IMR-90 (cell line): ENCODE results near the gene RHEX. TPM values are rescaled to one million over a fixed set of nuclear protein-coding genes. Genes with fewer than 3 reads are reported as not detected.

Experiments
- ATAC-seq: fragments of 200-7000 bp; cut with Tn5 transposase; 2 replicates; pipeline ENCODE4 v1.9.1; 2020; ENCODE audit warnings: low read depth, mild to moderate bottlenecking, moderate library complexity
- BruUV-seq: library from RNA; stranded (reverse); fragments of 400-500 nt; replicated peaks from 2 replicates; lab custom pipeline; 2021; lab: Mats Ljungman, UMichigan
- CTCF ChIA-PET: fragments of 300-600 bp; formaldehyde crosslinking; extraction: SDS; loops from one replicate; lab custom pipeline; 2021; ENCODE audit warnings: antibody characterized with exemption; lab: Yijun Ruan, JAX
- POLR2A ChIA-PET: fragments of 300-600 bp; sonication (Branson Sonifier 250); formaldehyde crosslinking; loops from one replicate; lab custom pipeline; 2022; ENCODE audit warnings: antibody characterized with exemption; ENCODE audit not compliant: unreplicated experiment; lab: Charles Lee
- DNase-seq: peaks from one replicate; pipeline ENCODE4 v3.0.0; 2013
- H2AFZ ChIP-seq: replicated peaks from 2 replicates; pipeline ENCODE3; 2013; ENCODE audit warnings: low read length, mild to moderate bottlenecking; ENCODE audit not compliant: poor library complexity
- H2AK5ac ChIP-seq: 2 replicates; pipeline ENCODE4 v1.6.1; 2013; ENCODE audit warnings: low read depth, low read length, inconsistent platforms
- H2AK9ac ChIP-seq: replicated peaks from 2 replicates; pipeline ENCODE3; 2013; ENCODE audit warnings: mild to moderate bottlenecking, low read depth, low read length, moderate library complexity; ENCODE audit not compliant: poor library complexity
- H2BK120ac ChIP-seq: 2 replicates; pipeline ENCODE4 v1.6.1; 2013; ENCODE audit warnings: low read depth, low read length, inconsistent platforms
- H2BK15ac ChIP-seq: 3 replicates; pipeline ENCODE4 v1.6.1; 2013; ENCODE audit warnings: low read depth, low read length, inconsistent platforms
- H2BK20ac ChIP-seq: 2 replicates; pipeline ENCODE4 v1.6.1; 2013; ENCODE audit warnings: low read depth, mild to moderate bottlenecking, inconsistent platforms, low read length, moderate library complexity
- H2BK5ac ChIP-seq: 2 replicates; pipeline ENCODE4 v1.6.1; 2013; ENCODE audit warnings: mild to moderate bottlenecking, low read depth, low read length, inconsistent platforms; ENCODE audit not compliant: poor library complexity, severe bottlenecking
- H3K14ac ChIP-seq: replicated peaks from 2 replicates; pipeline ENCODE4 v1.6.1; 2013; ENCODE audit warnings: low read depth, low read length, inconsistent platforms
- H3K18ac ChIP-seq: 2 replicates; pipeline ENCODE4 v1.6.1; 2013; ENCODE audit warnings: low read depth, low read length, control low read depth
- H3K23ac ChIP-seq: 2 replicates; pipeline ENCODE4 v1.6.1; 2013; ENCODE audit warnings: low read depth, low read length, inconsistent platforms
- H3K27ac ChIP-seq: 2 replicates; pipeline ENCODE4 v1.5.1; 2013; ENCODE audit warnings: mild to moderate bottlenecking, control low read depth, low read length; ENCODE audit not compliant: insufficient read depth
- H3K27me3 ChIP-seq: 2 replicates; pipeline ENCODE4 v1.6.1; 2013; ENCODE audit warnings: low read length; ENCODE audit not compliant: control insufficient read depth, insufficient read depth
- H3K36me3 ChIP-seq: 2 replicates; pipeline ENCODE4 v1.6.1; 2013; ENCODE audit warnings: low read length, mixed read lengths; ENCODE audit not compliant: control insufficient read depth, insufficient read depth
- H3K4ac ChIP-seq: 2 replicates; pipeline ENCODE4 v1.6.1; 2013; ENCODE audit warnings: low read depth, low read length, inconsistent platforms
- H3K4me1 ChIP-seq: 2 replicates; pipeline ENCODE4 v1.6.1; 2013; ENCODE audit warnings: low read length, mixed read lengths; ENCODE audit not compliant: control insufficient read depth, insufficient read depth
- H3K4me2 ChIP-seq: 2 replicates; pipeline ENCODE4 v1.6.1; 2013; ENCODE audit warnings: low read depth, mild to moderate bottlenecking, control low read depth, low read length, moderate library complexity
- H3K4me3 ChIP-seq: 2 replicates; pipeline ENCODE4 v1.5.1; 2013; ENCODE audit warnings: low read depth, mild to moderate bottlenecking, control low read depth, low read length, moderate library complexity; ENCODE audit not compliant: insufficient read depth
- H3K56ac ChIP-seq: 2 replicates; pipeline ENCODE4 v1.6.1; 2013; ENCODE audit warnings: low read length, inconsistent platforms; ENCODE audit not compliant: insufficient read depth; ENCODE audit errors: extremely low read depth
- H3K79me1 ChIP-seq, 2 experiments: 2 replicates each; pipeline ENCODE4 v1.6.1; 2013; ENCODE audit warnings: low read length in 2 of 2, inconsistent platforms in 1 of 2, low read depth in 1 of 2
- H3K9ac ChIP-seq: 2 replicates; pipeline ENCODE4 v1.6.1; 2013; ENCODE audit warnings: low read depth, low read length, control low read depth
- H3K9me1 ChIP-seq: 2 replicates; pipeline ENCODE4 v1.6.1; 2013; ENCODE audit warnings: low read length, inconsistent platforms; ENCODE audit not compliant: insufficient read depth
- H3K9me3 ChIP-seq: 2 replicates; pipeline ENCODE4 v1.6.1; 2013; ENCODE audit warnings: low read length; ENCODE audit not compliant: control insufficient read depth, insufficient read depth
- H4K20me1 ChIP-seq: 2 replicates; pipeline ENCODE4 v1.6.1; 2013; ENCODE audit warnings: low read length, inconsistent platforms; ENCODE audit not compliant: insufficient read depth
- H4K5ac ChIP-seq: 2 replicates; pipeline ENCODE4 v1.6.1; 2013; ENCODE audit warnings: mild to moderate bottlenecking, low read depth, low read length, control low read depth
- H4K8ac ChIP-seq, 2 experiments: 2 replicates each; pipeline ENCODE4 v1.6.1; 2013; ENCODE audit warnings: low read depth in 2 of 2, low read length in 2 of 2, control low read depth in 1 of 2, inconsistent platforms in 1 of 2
- H4K91ac ChIP-seq: 2 replicates; pipeline ENCODE4 v1.6.1; 2013; ENCODE audit warnings: low read depth, low read length, inconsistent platforms; ENCODE audit not compliant: insufficient read depth
- BHLHE40 ChIP-seq: fragments of 150-350 bp; IDR thresholded peaks from 2 replicates; pipeline ENCODE4 v1.6.1; 2016; ENCODE audit warnings: mild to moderate bottlenecking, low read depth, low read length
- CEBPB ChIP-seq: IDR thresholded peaks from 2 replicates; pipeline ENCODE4 v1.6.1; 2012; ENCODE audit warnings: low read depth, low read length, improper control_type of control experiment
- CHD1 ChIP-seq: IDR thresholded peaks from 2 replicates; pipeline ENCODE4 v1.6.1; 2012; ENCODE audit warnings: low read depth, low read length, improper control_type of control experiment
- CTCF ChIP-seq: conservative IDR thresholded peaks from 2 replicates; pipeline ENCODE4 v1.5.1; 2012; ENCODE audit warnings: mild to moderate bottlenecking, low read depth, low read length, improper control_type of control experiment
- ELK1 ChIP-seq: fragments of 150-350 bp; IDR thresholded peaks from 2 replicates; pipeline ENCODE4 v1.6.1; 2016; ENCODE audit warnings: low read depth, mild to moderate bottlenecking, low read length, moderate library complexity, borderline replicate concordance
- FOS ChIP-seq: fragments of 150-350 bp; IDR thresholded peaks from 2 replicates; pipeline ENCODE4 v1.6.1; 2016; ENCODE audit warnings: low read depth, low read length
- MAFK ChIP-seq: IDR thresholded peaks from 2 replicates; pipeline ENCODE4 v1.6.1; 2012; ENCODE audit warnings: low read depth, low read length, improper control_type of control experiment
- MAZ ChIP-seq: IDR thresholded peaks from 2 replicates; pipeline ENCODE4 v1.6.1; 2012; ENCODE audit warnings: low read depth, mild to moderate bottlenecking, low read length, improper control_type of control experiment, moderate library complexity, borderline replicate concordance
- MXI1 ChIP-seq: IDR thresholded peaks from 2 replicates; pipeline ENCODE4 v1.6.1; 2012; ENCODE audit warnings: low read depth, mild to moderate bottlenecking, low read length, moderate library complexity, borderline replicate concordance
- NFE2L2 ChIP-seq: fragments of 150-350 bp; IDR thresholded peaks from 2 replicates; pipeline ENCODE4 v1.6.1; 2016; ENCODE audit warnings: low read depth, mild to moderate bottlenecking, low read length
- POLR2A ChIP-seq: IDR thresholded peaks from 2 replicates; pipeline ENCODE4 v1.6.1; 2012; ENCODE audit warnings: mild to moderate bottlenecking, low read depth, low read length
- RCOR1 ChIP-seq: IDR thresholded peaks from 2 replicates; pipeline ENCODE4 v1.6.1; 2012; ENCODE audit warnings: mild to moderate bottlenecking, low read length, improper control_type of control experiment; ENCODE audit not compliant: insufficient replicate concordance
- SMC3 ChIP-seq: fragments of 150-350 bp; IDR thresholded peaks from 2 replicates; pipeline ENCODE4 v1.6.1; 2016; ENCODE audit warnings: low read depth, mild to moderate bottlenecking, antibody characterized with exemption, low read length, moderate library complexity
- USF2 ChIP-seq: fragments of 150-350 bp; IDR thresholded peaks from 2 replicates; pipeline ENCODE4 v1.6.1; 2017; ENCODE audit warnings: mild to moderate bottlenecking, antibody characterized with exemption, low read length, low read depth
- WGBS, 2 experiments: methylation state at CpG; one replicate each; pipeline versions ENCODE4 v1.1.5 to v1.1.7; 2013; ENCODE audit warnings: missing lambda C conversion rate in 2 of 2; ENCODE audit not compliant: insufficient read length in 1 of 2; ENCODE audit errors: extremely low coverage in 2 of 2; 5-methylcytosine and 5-hydroxymethylcytosine counted together
- dilution Hi-C: fragments of 300-500 bp; cut with HindIII; formaldehyde crosslinking; loops from one replicate; pipeline ENCODE4 v1.14.3; 2018; ENCODE audit warnings: low sequenced_read_pairs; ENCODE audit not compliant: unreplicated experiment
- in situ Hi-C: fragments of 300-500 bp; cut with MboI; formaldehyde crosslinking; loops from 3 replicates; pipeline ENCODE4 v1.14.3; 2019; ENCODE audit warnings: low sequenced_read_pairs, inconsistent platforms, mixed read lengths
- intact Hi-C: fragments of 100-400 bp; cut with micrococcal nuclease; formaldehyde crosslinking; loops from 2 replicates; pipeline ENCODE4 v1.10.0; 2022
- polyA plus RNA-seq, 3 experiments: library from polyadenylated mRNA; depleted of rRNA; stranded (reverse); fragments of >200 nt; gene quantifications; 2 replicates each; pipeline ENCODE4 v1.2.3, GENCODE V29; 2012; ENCODE audit warnings: low replicate concordance in 1 of 3
- total RNA-seq: library from RNA; depleted of rRNA; stranded (reverse); fragments of >200 nt; gene quantifications from 2 replicates; pipeline ENCODE4 v1.2.3, GENCODE V29; 2012

RHEX gene
- total and polyA plus RNA-seq, 2 of the 4 experiments (the other 2 are of a cell fraction) = not detected

- Histone ChIP-seq H3K27ac (no peak overlapping the region), H2AK9ac (no peak overlapping the region), H2BK15ac (no peak overlapping the region), H3K79me1 (no peaks in the 10 kb centered on the region), H3K9me3 (no peaks in the 10 kb centered on the region), H3K9ac (no peak overlapping the region), H2AFZ (no peak overlapping the region), H3K23ac (no peak overlapping the region), H2AK5ac (no peak overlapping the region), H3K56ac (no peak overlapping the region), H3K18ac (no peak overlapping the region), H4K20me1 (no peaks in the 10 kb centered on the region), H4K8ac (no peak overlapping the region), H3K27me3 (peaks cover 39% of the 10 kb centered on the region), H3K4me1 (no peaks in the 10 kb centered on the region), H3K36me3 (no peaks in the 10 kb centered on the region), H3K14ac (no peak overlapping the region), H3K4me3 (no peak overlapping the region), H2BK120ac (no peak overlapping the region), H3K4ac (no peak overlapping the region), H2BK5ac (no peak overlapping the region), H2BK20ac (no peak overlapping the region), H3K9me1 (no peaks in the 10 kb centered on the region), H3K4me2 (no peak overlapping the region), H4K91ac (no peak overlapping the region), H4K5ac (no peak overlapping the region)
- POLR2A ChIA-PET = interaction anchor here (0.5 kb wide), 1 partner anchor 194 kb away, joined by 3 read pairs; no protein-coding TSS in a partner anchor
- in situ Hi-C loops = loop anchor here (10.0 to 25.0 kb wide), 2 partner anchors 311 to 443 kb away; no protein-coding TSS in a partner anchor
- TF ChIP-seq MAZ (no peak), USF2 (no peak), CHD1 (no peak), FOS (no peak), MAFK (no peak), POLR2A (no peak), CEBPB (no peak), ELK1 (no peak), CTCF (no peak), RCOR1 (no peak), NFE2L2 (no peak), MXI1 (no peak), BHLHE40 (no peak), SMC3 (no peak)
- WGBS, 2 experiments = 79% methylated on average over 2 of the region's 4 CpGs; no CpG with 5 or more reads in 1 of the 2 experiments
- DNase-seq (no peak), ATAC-seq (no peak)
- intact Hi-C loops = loop anchor here (10.0 kb wide), 1 partner anchor 451 kb away; no protein-coding TSS in a partner anchor
- BruUV-seq = no TSS peak
- CTCF ChIA-PET = interaction anchor here (1.0 to 2.6 kb wide), 6 partner anchors 14 to 128 kb away, joined by 3 to 34 read pairs (median 7); no protein-coding TSS in a partner anchor
- dilution Hi-C loops = no loop called here
Measured at GRCh38 chr1:206105464-206105995, 52.6 kb downstream of the RHEX start.
